PFSK-1 (cell line): ENCODE results near the gene UBAC2.

Experiments
- FOXP2 ChIP-seq: optimal IDR thresholded peaks from 2 replicates; pipeline ENCODE3; 2011; ENCODE audit warnings: borderline replicate concordance, control low read depth, inconsistent platforms; ENCODE audit not compliant: insufficient read depth; ENCODE audit errors: extremely low read length, extremely low read depth
- POLR2AphosphoS5 ChIP-seq: IDR thresholded peaks from 2 replicates; pipeline ENCODE4 v1.6.1; 2012; ENCODE audit warnings: low read depth, mild to moderate bottlenecking, control low read depth, low read length, moderate library complexity
- SIN3A ChIP-seq: IDR thresholded peaks from 2 replicates; pipeline ENCODE4 v1.6.1; 2012; ENCODE audit warnings: mild to moderate bottlenecking, low read length, moderate library complexity, borderline replicate concordance; ENCODE audit not compliant: insufficient read depth
- TAF1 ChIP-seq: IDR thresholded peaks from 2 replicates; pipeline ENCODE4 v1.6.1; 2012; ENCODE audit warnings: low read length, control low read depth, borderline replicate concordance; ENCODE audit not compliant: insufficient read depth
- TF ChIP-seq, protein P1 (sequence below), 2 experiments: IDR thresholded peaks; 2 replicates each; pipeline versions ENCODE4 v1.6.1 to v1.8.0; 2011 to 2012; ENCODE audit warnings: low read depth in 2 of 2, low read length in 2 of 2, control low read depth in 1 of 2, inconsistent platforms in 1 of 2, mild to moderate bottlenecking in 1 of 2, moderate library complexity in 1 of 2; ENCODE audit not compliant: insufficient read depth in 1 of 2

UBAC2 gene

DNA sequence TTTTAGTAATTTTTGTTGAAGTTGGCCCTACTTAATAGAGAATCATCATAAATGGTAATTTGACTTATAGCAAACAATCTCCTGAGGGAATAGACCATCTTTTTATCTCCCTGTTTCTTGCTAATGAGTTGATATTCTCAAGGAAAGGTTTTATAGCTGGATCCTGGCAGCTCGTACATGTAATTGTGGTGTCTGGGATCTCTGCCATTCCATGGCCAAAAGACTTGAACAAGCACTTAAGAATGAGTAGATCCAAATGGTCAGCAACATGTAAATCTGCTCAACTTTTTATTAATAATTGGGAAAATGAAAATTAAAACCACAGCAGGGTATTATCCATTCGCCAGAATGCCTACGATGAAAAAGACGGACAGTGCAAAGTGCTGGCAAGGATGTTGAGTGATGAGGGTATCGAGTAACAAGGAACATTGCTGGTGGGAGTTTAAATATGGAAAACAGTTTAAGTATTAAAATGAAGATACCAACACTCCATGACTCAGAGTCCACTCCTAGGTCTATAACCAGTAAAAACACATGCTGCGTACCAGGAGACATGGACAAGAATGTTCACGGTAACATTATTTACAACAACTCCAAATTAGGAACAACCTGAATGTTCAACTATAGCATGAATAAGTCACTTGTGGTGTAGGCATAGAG is 62.6 kb downstream of the UBAC2 start:
- TF ChIP-seq FOXP2, result no peak
- TF ChIP-seq TAF1, result no peak
- no peak for TF ChIP-seq POLR2AphosphoS5
- no peak for TF ChIP-seq SIN3A
- TF ChIP-seq, protein P1, sequence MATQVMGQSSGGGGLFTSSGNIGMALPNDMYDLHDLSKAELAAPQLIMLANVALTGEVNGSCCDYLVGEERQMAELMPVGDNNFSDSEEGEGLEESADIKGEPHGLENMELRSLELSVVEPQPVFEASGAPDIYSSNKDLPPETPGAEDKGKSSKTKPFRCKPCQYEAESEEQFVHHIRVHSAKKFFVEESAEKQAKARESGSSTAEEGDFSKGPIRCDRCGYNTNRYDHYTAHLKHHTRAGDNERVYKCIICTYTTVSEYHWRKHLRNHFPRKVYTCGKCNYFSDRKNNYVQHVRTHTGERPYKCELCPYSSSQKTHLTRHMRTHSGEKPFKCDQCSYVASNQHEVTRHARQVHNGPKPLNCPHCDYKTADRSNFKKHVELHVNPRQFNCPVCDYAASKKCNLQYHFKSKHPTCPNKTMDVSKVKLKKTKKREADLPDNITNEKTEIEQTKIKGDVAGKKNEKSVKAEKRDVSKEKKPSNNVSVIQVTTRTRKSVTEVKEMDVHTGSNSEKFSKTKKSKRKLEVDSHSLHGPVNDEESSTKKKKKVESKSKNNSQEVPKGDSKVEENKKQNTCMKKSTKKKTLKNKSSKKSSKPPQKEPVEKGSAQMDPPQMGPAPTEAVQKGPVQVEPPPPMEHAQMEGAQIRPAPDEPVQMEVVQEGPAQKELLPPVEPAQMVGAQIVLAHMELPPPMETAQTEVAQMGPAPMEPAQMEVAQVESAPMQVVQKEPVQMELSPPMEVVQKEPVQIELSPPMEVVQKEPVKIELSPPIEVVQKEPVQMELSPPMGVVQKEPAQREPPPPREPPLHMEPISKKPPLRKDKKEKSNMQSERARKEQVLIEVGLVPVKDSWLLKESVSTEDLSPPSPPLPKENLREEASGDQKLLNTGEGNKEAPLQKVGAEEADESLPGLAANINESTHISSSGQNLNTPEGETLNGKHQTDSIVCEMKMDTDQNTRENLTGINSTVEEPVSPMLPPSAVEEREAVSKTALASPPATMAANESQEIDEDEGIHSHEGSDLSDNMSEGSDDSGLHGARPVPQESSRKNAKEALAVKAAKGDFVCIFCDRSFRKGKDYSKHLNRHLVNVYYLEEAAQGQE (IDR thresholded peaks at IDR 0.05; ENCODE audit: insufficient read depth in 1 of 2, low read depth in 2 of 2, low read length in 2 of 2), result no peak

DNA sequence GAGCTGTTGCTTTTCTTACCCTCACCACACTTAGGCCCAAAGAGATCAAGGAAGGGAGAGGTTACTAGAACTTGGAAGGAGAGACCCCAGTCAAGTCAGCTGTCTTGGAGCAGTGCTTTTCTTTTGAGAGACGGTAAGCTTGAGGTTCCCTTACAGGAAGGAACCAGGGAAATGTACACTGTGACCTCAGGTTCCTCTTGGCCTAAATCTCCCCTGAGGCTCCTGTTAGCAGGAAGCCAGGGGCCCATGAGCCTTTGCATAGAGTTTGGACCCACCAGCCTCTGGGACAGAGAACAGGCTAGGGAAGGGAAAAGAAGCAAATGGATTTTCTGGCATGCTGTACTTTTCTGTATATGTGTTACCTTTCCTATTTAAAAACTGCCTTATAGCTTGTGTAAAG is 63.4 kb downstream of the UBAC2 start:
- TF ChIP-seq SIN3A (no peak), FOXP2 (no peak), TAF1 (no peak), POLR2AphosphoS5 (no peak)
- TF ChIP-seq, protein P1 (IDR thresholded peaks at IDR 0.05; ENCODE audit: insufficient read depth in 1 of 2, low read depth in 2 of 2, low read length in 2 of 2), result no peak

DNA sequence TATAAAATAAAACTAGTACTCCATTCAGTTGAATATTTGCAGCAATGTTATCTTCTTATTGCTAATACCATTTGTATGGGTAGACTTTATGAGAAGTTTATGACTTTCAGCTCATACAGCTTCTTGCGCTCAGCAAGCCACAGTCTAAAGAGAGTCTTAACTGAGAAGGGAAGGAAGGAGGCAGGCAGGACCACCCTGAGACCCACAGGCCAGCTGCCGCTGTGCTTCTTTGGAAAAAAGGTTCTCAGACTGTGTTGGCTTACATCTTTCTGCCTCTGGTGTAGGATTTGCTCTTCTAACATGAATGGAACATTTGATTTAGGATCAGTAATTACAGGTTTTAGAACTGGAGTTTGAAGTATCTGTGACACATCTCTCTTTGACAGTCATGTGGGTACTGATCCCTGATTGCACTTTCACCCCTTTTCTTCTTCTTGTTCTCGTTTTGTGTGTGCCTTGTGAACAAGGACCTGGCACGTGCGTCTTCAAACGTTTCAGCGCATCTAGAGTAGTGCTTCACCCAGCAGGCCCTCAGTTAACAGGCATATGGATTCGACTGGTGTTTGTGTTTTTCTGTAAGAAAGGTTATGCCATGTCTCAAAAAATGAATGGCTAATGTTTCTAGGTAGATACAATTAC is 64.6 kb downstream of the UBAC2 start:
- no peak for TF ChIP-seq SIN3A
- TF ChIP-seq, protein P1 (IDR thresholded peaks at IDR 0.05; ENCODE audit: insufficient read depth in 1 of 2, low read depth in 2 of 2, low read length in 2 of 2), result no peak
- no peak for TF ChIP-seq TAF1
- TF ChIP-seq POLR2AphosphoS5, result no peak
- no peak for TF ChIP-seq FOXP2

GRCh38 chr13:99265821-99266426 is 65.3 kb downstream of the UBAC2 start:
- TF ChIP-seq, protein P1 (IDR thresholded peaks at IDR 0.05; ENCODE audit: insufficient read depth in 1 of 2, low read depth in 2 of 2, low read length in 2 of 2), result no peak
- no peak for TF ChIP-seq SIN3A
- no peak for TF ChIP-seq POLR2AphosphoS5
- no peak for TF ChIP-seq FOXP2
- no peak for TF ChIP-seq TAF1
